Measurements from ENCODE around the gene B4GALT5.
A peak's percentile ranks its signal among the peaks of the same experiment; 100 is the strongest.
"Not testable (repeated sequence)": the region's sequence is repeated elsewhere in the genome, so short reads cannot be mapped to it uniquely, and the experiment has no call there.

The B4GALT5 gene

GRCh38 chr20:49627329-49627761 is 86.3 kb downstream of the B4GALT5 start:
- no peak overlapping the region for H3K4me3 ChIP-seq (ENCODE audit: low read length)
- DNase-seq (ENCODE audit: low read depth): peak; percentile 34
- TF ChIP-seq CTCF (conservative IDR thresholded peaks at IDR 0.05; ENCODE audit: low read depth, low read length): no peak

GRCh38 chr20:49624988-49625387 is 88.7 kb downstream of the B4GALT5 start:
- not testable (repeated sequence) for DNase-seq (ENCODE audit: low read depth); H3K4me3 ChIP-seq (ENCODE audit: low read length)

GRCh38 chr20:49624317-49624716 is 89.4 kb downstream of the B4GALT5 start:
- no peak for TF ChIP-seq CTCF (conservative IDR thresholded peaks at IDR 0.05; ENCODE audit: low read depth, low read length)
- H3K4me3 ChIP-seq (ENCODE audit: low read length): no peak overlapping the region
- no peak for DNase-seq (ENCODE audit: low read depth)

- H3K4me3 ChIP-seq (ENCODE audit: low read length): no peak overlapping the region
- DNase-seq (ENCODE audit: low read depth): no peak
- TF ChIP-seq CTCF (conservative IDR thresholded peaks at IDR 0.05; ENCODE audit: low read depth, low read length): no peak
These were observed 91.4 kb downstream of the B4GALT5 start for GRCh38 chr20:49622243-49622642.

GRCh38 chr20:49620364-49621240 is 93.1 kb downstream of the B4GALT5 start:
- DNase-seq (ENCODE audit: low read depth): no peak
- no peak for TF ChIP-seq CTCF (conservative IDR thresholded peaks at IDR 0.05; ENCODE audit: low read depth, low read length)
- H3K4me3 ChIP-seq (ENCODE audit: low read length): no peak overlapping the region

- no peak for DNase-seq (ENCODE audit: low read depth)
- H3K4me3 ChIP-seq (ENCODE audit: low read length): no peak overlapping the region
- no peak for TF ChIP-seq CTCF (conservative IDR thresholded peaks at IDR 0.05; ENCODE audit: low read depth, low read length)
These were observed 94.3 kb downstream of the B4GALT5 start for GRCh38 chr20:49619113-49620048.

- H3K4me3 ChIP-seq (ENCODE audit: low read length): no peak overlapping the region
- no peak for TF ChIP-seq CTCF (conservative IDR thresholded peaks at IDR 0.05; ENCODE audit: low read depth, low read length)
- DNase-seq (ENCODE audit: low read depth): no peak
These were observed 95.4 kb downstream of the B4GALT5 start for GRCh38 chr20:49618289-49618688.

- not testable (repeated sequence) for H3K4me3 ChIP-seq (ENCODE audit: low read length); DNase-seq (ENCODE audit: low read depth)
These were observed 96.3 kb downstream of the B4GALT5 start for GRCh38 chr20:49617394-49617793.
